Suprapubic skin (tissue), 4 donors: Measurements from ENCODE around the gene UQCC5.

ENCODE experiments used
- EP300 ChIP-seq: sonication (generic); formaldehyde crosslinking; IDR thresholded peaks from one replicate; pipeline ENCODE4 v1.6.1; 2017; ENCODE audit warnings: antibody characterized with exemption
- POLR2AphosphoS5 ChIP-seq, 3 donors: sonication (generic); formaldehyde crosslinking; IDR thresholded peaks; one replicate each; pipeline ENCODE4 v1.6.1; 2017; ENCODE audit warnings: antibody characterized with exemption in 3 of 3
- TF ChIP-seq, protein P1 (sequence below), 2 donors: fragments of 200-600 bp in 1 of 2; fragments of 450-650 bp in 1 of 2; sonication (generic) in 1 of 2; IDR thresholded peaks; one replicate each; pipeline ENCODE4 v1.5.1; 2016 to 2019; ENCODE audit warnings: antibody characterized with exemption in 2 of 2, mild to moderate bottlenecking in 1 of 2, moderate library complexity in 1 of 2

DNA sequence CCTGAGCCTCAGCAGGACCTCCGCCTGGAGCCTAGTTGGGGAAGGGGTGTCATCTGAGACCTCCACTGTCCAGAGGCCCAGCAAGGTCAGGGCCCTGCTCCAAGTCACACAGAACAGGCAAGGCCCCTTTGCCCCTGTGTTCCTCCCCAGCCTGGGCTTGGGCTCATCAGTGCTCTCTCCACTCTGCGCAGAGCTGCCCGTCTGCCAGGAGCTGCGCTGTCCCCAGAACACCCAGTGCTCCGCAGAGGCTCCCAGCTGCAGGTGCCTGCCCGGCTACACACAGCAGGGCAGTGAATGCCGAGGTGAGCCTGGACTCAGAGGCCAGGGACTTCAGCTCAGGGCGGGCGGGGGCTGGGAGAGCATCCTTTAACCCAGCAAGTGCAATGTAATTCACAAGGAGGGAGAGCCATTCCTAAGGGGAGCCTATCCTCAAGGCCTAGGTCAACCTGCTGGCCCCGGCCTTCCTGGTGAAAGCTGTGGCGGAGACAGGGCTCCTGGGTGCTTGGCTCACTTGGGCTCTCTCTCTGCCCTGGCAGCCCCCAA, 33.5 kb upstream of the UQCC5 start:
- TF ChIP-seq, protein P1, sequence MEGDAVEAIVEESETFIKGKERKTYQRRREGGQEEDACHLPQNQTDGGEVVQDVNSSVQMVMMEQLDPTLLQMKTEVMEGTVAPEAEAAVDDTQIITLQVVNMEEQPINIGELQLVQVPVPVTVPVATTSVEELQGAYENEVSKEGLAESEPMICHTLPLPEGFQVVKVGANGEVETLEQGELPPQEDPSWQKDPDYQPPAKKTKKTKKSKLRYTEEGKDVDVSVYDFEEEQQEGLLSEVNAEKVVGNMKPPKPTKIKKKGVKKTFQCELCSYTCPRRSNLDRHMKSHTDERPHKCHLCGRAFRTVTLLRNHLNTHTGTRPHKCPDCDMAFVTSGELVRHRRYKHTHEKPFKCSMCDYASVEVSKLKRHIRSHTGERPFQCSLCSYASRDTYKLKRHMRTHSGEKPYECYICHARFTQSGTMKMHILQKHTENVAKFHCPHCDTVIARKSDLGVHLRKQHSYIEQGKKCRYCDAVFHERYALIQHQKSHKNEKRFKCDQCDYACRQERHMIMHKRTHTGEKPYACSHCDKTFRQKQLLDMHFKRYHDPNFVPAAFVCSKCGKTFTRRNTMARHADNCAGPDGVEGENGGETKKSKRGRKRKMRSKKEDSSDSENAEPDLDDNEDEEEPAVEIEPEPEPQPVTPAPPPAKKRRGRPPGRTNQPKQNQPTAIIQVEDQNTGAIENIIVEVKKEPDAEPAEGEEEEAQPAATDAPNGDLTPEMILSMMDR (IDR thresholded peaks at IDR 0.05) = no peak
- TF ChIP-seq POLR2AphosphoS5 (IDR thresholded peaks at IDR 0.05) (no peak), EP300 (no peak)
